Smooth muscle cell (in vitro differentiated cells): ENCODE data around the gene BCO1. TPM values are rescaled to one million over a fixed set of nuclear protein-coding genes. Genes with fewer than 3 reads are reported as not detected.

Experiments used
- DNase-seq: peaks from one replicate; lab custom pipeline; 2025; ENCODE audit not compliant: unreplicated experiment; lab: John Stamatoyannopoulos, UW
- H2AFZ ChIP-seq: fragments of 200-600 bp; sonication (generic); 2 replicates; pipeline ENCODE4 v1.6.0; 2016; ENCODE audit warnings: antibody characterized with exemption, low read depth, mild to moderate bottlenecking
- H3F3A ChIP-seq: fragments of 200-600 bp; sonication (generic); 2 replicates; pipeline ENCODE4 v1.6.0; 2017; ENCODE audit warnings: antibody characterized with exemption, low read depth
- H3K27ac ChIP-seq: fragments of 200-600 bp; sonication (generic); 2 replicates; pipeline ENCODE4 v1.5.1; 2016; ENCODE audit warnings: low read depth, mild to moderate bottlenecking
- H3K27me3 ChIP-seq: fragments of 200-600 bp; sonication (generic); 2 replicates; pipeline ENCODE4 v1.6.1; 2016; ENCODE audit warnings: low read depth, mild to moderate bottlenecking
- H3K36me3 ChIP-seq: fragments of 200-600 bp; sonication (generic); 2 replicates; pipeline ENCODE4 v1.5.1; 2016; ENCODE audit warnings: low read depth
- H3K4me1 ChIP-seq: fragments of 200-600 bp; sonication (generic); 2 replicates; pipeline ENCODE4 v1.5.1; 2016; ENCODE audit warnings: low read depth
- H3K4me2 ChIP-seq: fragments of 200-600 bp; sonication (generic); 2 replicates; pipeline ENCODE4 v1.6.0; 2016; ENCODE audit warnings: mild to moderate bottlenecking
- H3K4me3 ChIP-seq: fragments of 200-600 bp; sonication (generic); 2 replicates; pipeline ENCODE4 v1.5.1; 2016; ENCODE audit warnings: mild to moderate bottlenecking
- H3K79me2 ChIP-seq: fragments of 200-600 bp; sonication (generic); 2 replicates; pipeline ENCODE4 v1.6.0; 2016; ENCODE audit warnings: low read depth, mild to moderate bottlenecking
- H3K9ac ChIP-seq: fragments of 200-600 bp; sonication (generic); 2 replicates; pipeline ENCODE4 v1.6.0; 2016; ENCODE audit warnings: low read depth
- H3K9me3 ChIP-seq: fragments of 200-600 bp; sonication (generic); replicated peaks from 2 replicates; pipeline ENCODE4 v1.5.1; 2016; ENCODE audit warnings: low read depth
- H4K20me1 ChIP-seq: fragments of 200-600 bp; sonication (generic); 2 replicates; pipeline ENCODE4 v1.6.0; 2016; ENCODE audit warnings: low read depth
- WGBS: methylation state at CpG from one replicate; pipeline ENCODE4 v1.1.7; 2016; ENCODE audit warnings: low lambda C conversion rate; 5-methylcytosine and 5-hydroxymethylcytosine counted together
- polyA plus RNA-seq: library from polyadenylated mRNA; unstranded; fragments of >200 nt; fragmentation: Nextera tagmentation; extraction: Ambion mirVana; gene quantifications from 2 replicates; pipeline ENCODE4 v1.2.1, GENCODE V29; 2016
- total RNA-seq: library from RNA; depleted of rRNA; stranded (reverse); fragments of >200 nt; gene quantifications from 2 replicates; pipeline ENCODE4 v1.2.3, GENCODE V29; 2014
- TF ChIP-seq, protein P1 (sequence below): fragments of 200-600 bp; sonication (generic); IDR thresholded peaks from 2 replicates; pipeline ENCODE4 v1.5.1; 2017; ENCODE audit warnings: borderline replicate concordance, mild to moderate bottlenecking, antibody characterized with exemption; ENCODE audit not compliant: insufficient read depth, poor library complexity, severe bottlenecking

Gene BCO1
- total and polyA plus RNA-seq, 2 experiments from 2014 or later: not detected

DNA sequence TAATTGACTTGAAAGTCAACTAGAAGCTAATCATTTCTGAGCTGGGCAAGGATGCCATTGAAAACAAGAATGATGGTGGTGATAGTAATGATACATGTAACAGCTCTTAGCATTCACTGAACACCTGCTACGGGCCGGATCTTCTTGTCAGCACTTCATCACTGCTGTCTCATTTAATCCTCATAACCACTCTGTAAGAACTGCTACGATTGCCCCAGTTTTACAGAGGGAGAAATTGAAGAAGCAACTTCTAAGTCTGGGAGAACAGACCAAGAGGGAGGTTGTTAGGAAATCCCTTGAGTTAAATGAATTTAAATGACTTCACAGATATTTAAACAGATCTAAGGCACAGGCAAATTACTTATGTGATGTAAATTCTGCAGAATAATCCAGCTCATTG lies 69.3 kb downstream of the BCO1 start:
- no peak for DNase-seq
- no peaks in the 10 kb centered on the region for H3K9me3 ChIP-seq
- WGBS: 88% methylated on average over 3 of the region's 3 CpGs
- H3K4me3 ChIP-seq: no peak overlapping the region
- H3K4me1 ChIP-seq: no peaks in the 10 kb centered on the region
- H3K79me2 ChIP-seq: no peaks in the 10 kb centered on the region
- no peaks in the 10 kb centered on the region for H4K20me1 ChIP-seq
- H3K36me3 ChIP-seq: no peaks in the 10 kb centered on the region
- no peak overlapping the region for H3K27ac ChIP-seq
- H3K4me2 ChIP-seq: no peak overlapping the region
- no peak overlapping the region for H2AFZ ChIP-seq
- no peaks in the 10 kb centered on the region for H3K27me3 ChIP-seq
- TF ChIP-seq, protein P1, sequence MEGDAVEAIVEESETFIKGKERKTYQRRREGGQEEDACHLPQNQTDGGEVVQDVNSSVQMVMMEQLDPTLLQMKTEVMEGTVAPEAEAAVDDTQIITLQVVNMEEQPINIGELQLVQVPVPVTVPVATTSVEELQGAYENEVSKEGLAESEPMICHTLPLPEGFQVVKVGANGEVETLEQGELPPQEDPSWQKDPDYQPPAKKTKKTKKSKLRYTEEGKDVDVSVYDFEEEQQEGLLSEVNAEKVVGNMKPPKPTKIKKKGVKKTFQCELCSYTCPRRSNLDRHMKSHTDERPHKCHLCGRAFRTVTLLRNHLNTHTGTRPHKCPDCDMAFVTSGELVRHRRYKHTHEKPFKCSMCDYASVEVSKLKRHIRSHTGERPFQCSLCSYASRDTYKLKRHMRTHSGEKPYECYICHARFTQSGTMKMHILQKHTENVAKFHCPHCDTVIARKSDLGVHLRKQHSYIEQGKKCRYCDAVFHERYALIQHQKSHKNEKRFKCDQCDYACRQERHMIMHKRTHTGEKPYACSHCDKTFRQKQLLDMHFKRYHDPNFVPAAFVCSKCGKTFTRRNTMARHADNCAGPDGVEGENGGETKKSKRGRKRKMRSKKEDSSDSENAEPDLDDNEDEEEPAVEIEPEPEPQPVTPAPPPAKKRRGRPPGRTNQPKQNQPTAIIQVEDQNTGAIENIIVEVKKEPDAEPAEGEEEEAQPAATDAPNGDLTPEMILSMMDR: no peak
- no peak overlapping the region for H3K9ac ChIP-seq
- no peaks in the 10 kb centered on the region for H3F3A ChIP-seq

DNA sequence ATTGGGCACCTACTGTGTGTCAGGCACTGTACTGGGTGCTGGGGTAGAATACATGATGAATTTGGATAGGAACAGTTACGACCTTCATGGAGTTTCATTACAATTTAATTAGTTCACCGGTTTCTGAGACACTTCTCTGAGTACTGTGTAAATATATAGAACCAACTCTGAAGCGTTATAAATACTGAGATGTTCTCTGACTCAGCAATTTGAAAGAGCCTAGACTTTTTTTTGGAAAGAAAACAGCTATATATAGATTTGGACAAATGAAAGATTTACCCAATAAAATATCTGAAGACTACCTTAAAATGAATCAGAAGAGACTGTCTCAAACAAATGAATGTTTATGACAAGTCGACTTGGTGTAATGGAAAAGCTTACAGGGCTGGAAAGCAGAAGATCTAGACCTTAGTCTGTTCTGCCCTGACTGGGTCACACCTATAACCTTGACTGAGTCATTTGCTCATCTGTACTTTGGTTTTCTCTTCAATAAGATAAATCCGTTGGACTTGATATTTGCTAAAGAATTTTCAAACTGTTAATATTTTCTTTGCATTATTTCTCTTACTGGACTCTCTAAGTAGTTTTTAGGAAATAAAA lies 71.7 kb downstream of the BCO1 start:
- Histone ChIP-seq H4K20me1 (no peaks in the 10 kb centered on the region), H3K27me3 (no peaks in the 10 kb centered on the region), H3K9me3 (no peaks in the 10 kb centered on the region), H3K79me2 (peaks cover 5% of the 10 kb centered on the region), H3K36me3 (no peaks in the 10 kb centered on the region), H3K4me2 (no peak overlapping the region), H3K9ac (no peak overlapping the region), H3K4me1 (peaks cover 4% of the 10 kb centered on the region), H3K27ac (no peak overlapping the region), H3F3A (no peaks in the 10 kb centered on the region), H3K4me3 (no peak overlapping the region), H2AFZ (no peak overlapping the region)
- no peak for DNase-seq
- WGBS: 93% methylated on average over 5 of the region's 5 CpGs
- TF ChIP-seq, protein P1: no peak

DNA sequence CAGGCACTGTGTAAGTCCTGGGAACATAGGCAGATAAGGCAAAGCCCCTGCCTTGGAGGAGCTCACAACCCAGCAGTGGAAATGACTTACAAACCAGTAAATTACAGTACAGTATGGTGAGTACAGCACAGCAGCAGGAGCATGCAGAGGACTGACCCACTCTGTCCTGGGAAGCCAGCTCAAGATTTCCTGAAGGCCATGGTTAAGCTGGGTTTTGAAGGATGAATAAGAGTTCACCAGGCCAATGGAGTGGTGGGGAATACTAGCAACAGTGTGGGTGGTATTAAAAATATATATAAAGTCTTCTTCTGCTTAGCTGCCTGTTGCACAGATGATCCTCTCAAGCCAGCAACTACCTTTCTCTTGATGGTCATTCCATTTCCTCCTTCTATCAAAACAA lies 73.3 kb downstream of the BCO1 start:
- H3K36me3 ChIP-seq: no peaks in the 10 kb centered on the region
- no peak overlapping the region for H3K4me2 ChIP-seq
- TF ChIP-seq, protein P1: no peak
- no peak overlapping the region for H3K27ac ChIP-seq
- peaks cover 13% of the 10 kb centered on the region for H3K79me2 ChIP-seq
- no peaks in the 10 kb centered on the region for H3F3A ChIP-seq
- DNase-seq: no peak
- peaks cover 9% of the 10 kb centered on the region for H3K4me1 ChIP-seq
- H3K9ac ChIP-seq: no peak overlapping the region
- H3K4me3 ChIP-seq: no peak overlapping the region
- H2AFZ ChIP-seq: no peak overlapping the region
- no peaks in the 10 kb centered on the region for H3K27me3 ChIP-seq
- peaks cover 7% of the 10 kb centered on the region for H4K20me1 ChIP-seq
- H3K9me3 ChIP-seq: no peaks in the 10 kb centered on the region
